Measurements from ENCODE around the gene ZP1.

The ZP1 gene

GRCh38 chr11:60912851-60913528, 45.6 kb downstream of the ZP1 start:
- H3K9me3 ChIP-seq (ENCODE audit: control insufficient read depth, insufficient read depth, low read length) = no peaks in the 10 kb centered on the region
- H3K36me3 ChIP-seq (ENCODE audit: insufficient read depth, low read length) = no peaks in the 10 kb centered on the region
- H3K4me1 ChIP-seq (ENCODE audit: insufficient read depth, low read length) = peaks cover 15% of the 10 kb centered on the region
- H3K9ac ChIP-seq (ENCODE audit: low read depth, low read length) = peak overlapping the region; percentile 87

GRCh38 chr11:60913793-60914632, 46.7 kb downstream of the ZP1 start, which contains the start of gene TMEM109:
TSS of gene TMEM109 (plus strand) at chr11:60914158. CDS start at chr11:60919694, 5,536 bp downstream.
- H3K4me1 ChIP-seq (ENCODE audit: insufficient read depth, low read length) = peaks cover 17% of the 10 kb centered on the region
- H3K36me3 ChIP-seq (ENCODE audit: insufficient read depth, low read length) = no peaks in the 10 kb centered on the region
- peak within 1 kb of the TSS; percentile 87 for H3K9ac ChIP-seq (ENCODE audit: low read depth, low read length)
- H3K9me3 ChIP-seq (ENCODE audit: control insufficient read depth, insufficient read depth, low read length) = no peaks in the 10 kb centered on the region

GRCh38 chr11:60914633-60915247, 47.4 kb downstream of the ZP1 start:
- H3K9me3 ChIP-seq (ENCODE audit: control insufficient read depth, insufficient read depth, low read length) = no peaks in the 10 kb centered on the region
- H3K36me3 ChIP-seq (ENCODE audit: insufficient read depth, low read length) = no peaks in the 10 kb centered on the region
- peaks cover 20% of the 10 kb centered on the region for H3K4me1 ChIP-seq (ENCODE audit: insufficient read depth, low read length)
- H3K9ac ChIP-seq (ENCODE audit: low read depth, low read length) = peak overlapping the region; percentile 87

- no peaks in the 10 kb centered on the region for H3K9me3 ChIP-seq (ENCODE audit: control insufficient read depth, insufficient read depth, low read length)
- H3K36me3 ChIP-seq (ENCODE audit: insufficient read depth, low read length) = peaks cover 3% of the 10 kb centered on the region; the same call in 1 of the 2 replicates
- peaks cover 20% of the 10 kb centered on the region for H3K4me1 ChIP-seq (ENCODE audit: insufficient read depth, low read length)
- peak overlapping the region; percentile 87 for H3K9ac ChIP-seq (ENCODE audit: low read depth, low read length)
Measured at GRCh38 chr11:60915248-60915914, 48.0 kb downstream of the ZP1 start.

GRCh38 chr11:60916669-60917206, 49.4 kb downstream of the ZP1 start:
- H3K4me1 ChIP-seq (ENCODE audit: insufficient read depth, low read length) = peaks cover 20% of the 10 kb centered on the region
- no peaks in the 10 kb centered on the region for H3K9me3 ChIP-seq (ENCODE audit: control insufficient read depth, insufficient read depth, low read length)
- peaks cover 4% of the 10 kb centered on the region; the same call in 1 of the 2 replicates for H3K36me3 ChIP-seq (ENCODE audit: insufficient read depth, low read length)
- no peak overlapping the region for H3K9ac ChIP-seq (ENCODE audit: low read depth, low read length)

- Histone ChIP-seq H3K4me1 (ENCODE audit: insufficient read depth, low read length) (peaks cover 20% of the 10 kb centered on the region), H3K36me3 (ENCODE audit: insufficient read depth, low read length) (peaks cover 4% of the 10 kb centered on the region; the same call in 1 of the 2 replicates)
Measured at GRCh38 chr11:60917267-60917666, 49.9 kb downstream of the ZP1 start.

GRCh38 chr11:60918251-60918938, 51.1 kb downstream of the ZP1 start:
- Histone ChIP-seq H3K36me3 (ENCODE audit: insufficient read depth, low read length) (peaks cover 4% of the 10 kb centered on the region; the same call in 1 of the 2 replicates), H3K9ac (ENCODE audit: low read depth, low read length) (no peak overlapping the region), H3K4me1 (ENCODE audit: insufficient read depth, low read length) (peaks cover 8% of the 10 kb centered on the region), H3K9me3 (ENCODE audit: control insufficient read depth, insufficient read depth, low read length) (peaks cover 1% of the 10 kb centered on the region; the same call in 1 of the 2 replicates)

More at GRCh38 chr11:60917267-60917666, 49.9 kb downstream of the ZP1 start:
- Histone ChIP-seq H3K9ac (ENCODE audit: low read depth, low read length) (no peak overlapping the region), H3K9me3 (ENCODE audit: control insufficient read depth, insufficient read depth, low read length) (no peaks in the 10 kb centered on the region)

GRCh38 chr11:60918939-60919265, 51.6 kb downstream of the ZP1 start:
- peaks cover 3% of the 10 kb centered on the region; the same call in 1 of the 2 replicates for H3K9me3 ChIP-seq (ENCODE audit: control insufficient read depth, insufficient read depth, low read length)
- H3K36me3 ChIP-seq (ENCODE audit: insufficient read depth, low read length) = peaks cover 4% of the 10 kb centered on the region; the same call in 1 of the 2 replicates
- H3K4me1 ChIP-seq (ENCODE audit: insufficient read depth, low read length) = 0 out of 2 replicates have a peak, but pooled peaks cover 8% of the 10 kb centered on the region
- H3K9ac ChIP-seq (ENCODE audit: low read depth, low read length) = no peak overlapping the region

- H3K9ac ChIP-seq (ENCODE audit: low read depth, low read length) = no peak overlapping the region
- H3K36me3 ChIP-seq (ENCODE audit: insufficient read depth, low read length) = peaks cover 4% of the 10 kb centered on the region; the same call in 1 of the 2 replicates
Measured at GRCh38 chr11:60919320-60919719, 52.0 kb downstream of the ZP1 start.

GRCh38 chr11:60919956-60920355, 52.6 kb downstream of the ZP1 start:
- no peak overlapping the region for H3K9ac ChIP-seq (ENCODE audit: low read depth, low read length)
- peaks cover 4% of the 10 kb centered on the region; the same call in 1 of the 2 replicates for H3K36me3 ChIP-seq (ENCODE audit: insufficient read depth, low read length)
- H3K9me3 ChIP-seq (ENCODE audit: control insufficient read depth, insufficient read depth, low read length) = peaks cover 3% of the 10 kb centered on the region; the same call in 1 of the 2 replicates
- 0 out of 2 replicates have a peak, but pooled peaks cover 8% of the 10 kb centered on the region for H3K4me1 ChIP-seq (ENCODE audit: insufficient read depth, low read length)

More at GRCh38 chr11:60919320-60919719, 52.0 kb downstream of the ZP1 start:
- Histone ChIP-seq H3K4me1 (ENCODE audit: insufficient read depth, low read length) (0 out of 2 replicates have a peak, but pooled peaks cover 8% of the 10 kb centered on the region), H3K9me3 (ENCODE audit: control insufficient read depth, insufficient read depth, low read length) (peaks cover 3% of the 10 kb centered on the region; the same call in 1 of the 2 replicates)

GRCh38 chr11:60921259-60921658, 53.9 kb downstream of the ZP1 start:
- peaks cover 9% of the 10 kb centered on the region; the same call in 1 of the 2 replicates for H3K4me1 ChIP-seq (ENCODE audit: insufficient read depth, low read length)
- H3K9me3 ChIP-seq (ENCODE audit: control insufficient read depth, insufficient read depth, low read length) = peaks cover 3% of the 10 kb centered on the region; the same call in 1 of the 2 replicates
- no peak overlapping the region for H3K9ac ChIP-seq (ENCODE audit: low read depth, low read length)

GRCh38 chr11:60921777-60922335, 54.5 kb downstream of the ZP1 start:
- H3K36me3 ChIP-seq (ENCODE audit: insufficient read depth, low read length) = peaks cover 4% of the 10 kb centered on the region; the same call in 1 of the 2 replicates
- H3K9ac ChIP-seq (ENCODE audit: low read depth, low read length) = no peak overlapping the region
- peaks cover 3% of the 10 kb centered on the region; the same call in 1 of the 2 replicates for H3K9me3 ChIP-seq (ENCODE audit: control insufficient read depth, insufficient read depth, low read length)
- peaks cover 9% of the 10 kb centered on the region; the same call in 1 of the 2 replicates for H3K4me1 ChIP-seq (ENCODE audit: insufficient read depth, low read length)

More at GRCh38 chr11:60921259-60921658, 53.9 kb downstream of the ZP1 start:
- H3K36me3 ChIP-seq (ENCODE audit: insufficient read depth, low read length) = peaks cover 4% of the 10 kb centered on the region; the same call in 1 of the 2 replicates
